Stimulated activated naive CD8-positive, alpha-beta T cell treated with anti-CD3 and anti-CD28 coated beads, Interleukin-15, amount 100 ng/mL, for 72 hours (primary cell): ENCODE measurements around the gene AQP6.

ENCODE experiments used
- ATAC-seq: fragments of 150-1000 bp; cut with Tn5 transposase; 2 replicates; pipeline ENCODE4 v1.10.0; 2021; ENCODE audit warnings: mild to moderate bottlenecking, moderate library complexity
- DNase-seq, 2 donors: peaks; one replicate each; pipeline ENCODE4 v3.0.0; 2021 to 2022
- H3K27ac Mint-ChIP-seq, 2 donors: one replicate each; pipeline ENCODE4 v1.8.0; 2022; ENCODE audit warnings: mild to moderate bottlenecking in 2 of 2, mixed read lengths in 2 of 2, moderate library complexity in 2 of 2
- H3K27me3 Mint-ChIP-seq: one replicate; pipeline ENCODE4 v1.8.0; 2022; ENCODE audit warnings: mixed read lengths
- H3K4me1 Mint-ChIP-seq: one replicate; pipeline ENCODE4 v1.8.0; 2022; ENCODE audit warnings: mild to moderate bottlenecking, mixed read lengths
- H3K4me3 Mint-ChIP-seq, 2 donors: one replicate each; pipeline ENCODE4 v1.8.0; 2022; ENCODE audit warnings: mild to moderate bottlenecking in 2 of 2, mixed read lengths in 2 of 2, moderate library complexity in 1 of 2
- H3K9me3 Mint-ChIP-seq, 2 donors: one replicate each; pipeline ENCODE4 v1.8.0; 2022; ENCODE audit warnings: mixed read lengths in 2 of 2

Gene AQP6

GRCh38 chr12:50016501-50017475 is 44.0 kb downstream of the AQP6 start:
- H3K9me3 Mint-ChIP-seq = no peaks in the 10 kb centered on the region
- H3K4me3 Mint-ChIP-seq = no peak overlapping the region
- H3K27ac Mint-ChIP-seq = no peak overlapping the region
- H3K27me3 Mint-ChIP-seq = no peaks in the 10 kb centered on the region
- no peak for DNase-seq
- H3K4me1 Mint-ChIP-seq = peaks cover 12% of the 10 kb centered on the region
- ATAC-seq = no peak

GRCh38 chr12:50017641-50018040 is 44.9 kb downstream of the AQP6 start:
- Mint-ChIP-seq H3K4me1 (peaks cover 16% of the 10 kb centered on the region), H3K27ac (no peak overlapping the region), H3K9me3 (no peaks in the 10 kb centered on the region), H3K4me3 (no peak overlapping the region), H3K27me3 (no peaks in the 10 kb centered on the region)
- ATAC-seq (no peak), DNase-seq (no peak)

DNA sequence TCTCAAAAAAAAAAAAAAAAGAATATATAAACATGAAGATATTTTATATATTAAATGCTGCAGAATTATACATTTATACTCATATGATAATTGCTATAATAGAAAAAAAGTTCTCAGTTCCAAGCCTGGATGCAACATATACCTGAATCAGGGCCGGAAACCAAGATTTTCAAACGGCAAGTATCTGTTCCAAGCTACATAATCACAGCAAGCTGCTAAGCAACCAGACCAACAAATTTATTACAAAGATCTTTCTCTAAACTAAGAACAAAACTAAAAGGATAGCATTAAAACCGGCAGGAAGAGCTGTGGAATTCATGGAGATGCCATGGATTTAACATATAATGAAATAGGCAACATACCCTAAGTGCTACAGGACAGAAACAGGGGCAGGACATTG is 45.4 kb downstream of the AQP6 start:
- Mint-ChIP-seq H3K9me3 (no peaks in the 10 kb centered on the region), H3K4me1 (peaks cover 21% of the 10 kb centered on the region), H3K4me3 (no peak overlapping the region), H3K27me3 (no peaks in the 10 kb centered on the region), H3K27ac (no peak overlapping the region)
- no peak for DNase-seq
- ATAC-seq = no peak

- Mint-ChIP-seq H3K9me3 (no peaks in the 10 kb centered on the region), H3K4me1 (peaks cover 30% of the 10 kb centered on the region), H3K27ac (no peak overlapping the region), H3K4me3 (no peak overlapping the region), H3K27me3 (no peaks in the 10 kb centered on the region)
- no peak for ATAC-seq
- DNase-seq = no peak
These were observed 46.2 kb downstream of the AQP6 start for GRCh38 chr12:50018968-50019367.

GRCh38 chr12:50019524-50019923 is 46.8 kb downstream of the AQP6 start:
- Mint-ChIP-seq H3K4me1 (peaks cover 30% of the 10 kb centered on the region), H3K9me3 (no peaks in the 10 kb centered on the region), H3K27me3 (no peaks in the 10 kb centered on the region), H3K27ac (no peak overlapping the region), H3K4me3 (no peak overlapping the region)
- DNase-seq (no peak), ATAC-seq (no peak)

DNA sequence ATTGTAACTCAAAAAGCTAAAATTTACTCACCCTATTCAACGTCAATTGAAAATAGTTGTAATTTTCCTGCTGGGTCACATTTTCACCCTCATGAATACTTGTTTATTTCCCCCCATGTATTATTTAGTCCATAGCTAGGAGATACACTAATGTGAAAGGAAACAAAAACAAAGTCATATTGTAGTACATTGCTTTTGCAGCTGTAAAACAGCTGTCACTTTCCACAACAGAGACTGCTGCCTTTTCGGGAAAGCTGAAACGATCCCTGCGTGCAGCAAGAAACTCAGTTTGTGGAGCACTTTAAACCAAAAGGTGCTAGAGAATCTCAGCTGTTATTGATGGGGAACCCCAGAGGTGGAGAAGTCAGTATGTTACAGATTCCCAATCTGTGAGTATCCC is 48.3 kb downstream of the AQP6 start:
- no peak overlapping the region for H3K27ac Mint-ChIP-seq
- H3K9me3 Mint-ChIP-seq = peaks cover 5 to 6% of the 10 kb centered on the region in 2 donors
- H3K4me1 Mint-ChIP-seq = peaks cover 40% of the 10 kb centered on the region
- no peak for DNase-seq
- no peaks in the 10 kb centered on the region for H3K27me3 Mint-ChIP-seq
- H3K4me3 Mint-ChIP-seq = no peak overlapping the region
- ATAC-seq = no peak

DNA sequence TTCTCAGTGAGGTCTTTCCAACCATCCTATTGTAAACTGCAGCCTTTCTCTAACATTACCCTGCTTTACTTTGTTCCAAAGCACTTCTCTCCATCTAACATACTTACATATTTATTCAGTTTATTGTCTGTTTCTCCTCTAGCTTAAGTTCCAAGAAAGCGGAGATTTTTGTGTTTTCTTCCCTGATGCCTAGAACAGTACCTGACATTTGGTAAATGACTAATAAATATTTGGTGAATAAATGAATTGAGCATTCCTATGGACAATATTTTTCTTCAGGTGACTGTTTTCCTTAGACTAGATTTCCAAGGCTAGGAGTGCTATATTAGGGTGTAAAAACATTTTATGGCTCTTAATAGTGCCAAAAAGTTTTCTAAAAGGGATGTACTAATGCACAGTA is 50.2 kb downstream of the AQP6 start:
- no peak overlapping the region for H3K4me3 Mint-ChIP-seq
- H3K9me3 Mint-ChIP-seq = peaks cover 6% of the 10 kb centered on the region in 2 donors
- H3K27me3 Mint-ChIP-seq = no peaks in the 10 kb centered on the region
- peaks cover 42% of the 10 kb centered on the region for H3K4me1 Mint-ChIP-seq
- no peak overlapping the region for H3K27ac Mint-ChIP-seq
- no peak for ATAC-seq
- no peak for DNase-seq

DNA sequence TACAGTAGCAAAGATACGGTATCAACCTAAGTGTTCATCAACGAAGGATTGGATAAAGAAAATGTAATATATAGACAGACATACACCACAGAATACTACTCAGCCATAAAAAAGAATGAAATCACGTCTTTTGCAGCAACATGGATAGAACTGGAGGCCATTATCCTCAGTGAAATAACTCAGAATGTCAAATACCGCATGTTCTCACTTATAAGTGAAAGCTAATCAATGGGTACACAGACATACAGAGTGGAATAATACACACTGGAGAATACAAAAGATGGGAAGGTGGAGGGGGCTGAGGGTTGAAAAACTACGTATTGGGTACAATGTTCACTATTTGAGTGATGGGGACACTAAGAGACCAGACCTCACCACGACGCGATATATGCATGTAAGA is 51.5 kb downstream of the AQP6 start:
- no peak for DNase-seq
- Mint-ChIP-seq H3K27me3 (no peaks in the 10 kb centered on the region), H3K4me3 (peak overlapping the region; percentile 93 to 97), H3K9me3 (peaks cover 6% of the 10 kb centered on the region in 2 donors), H3K4me1 (peaks cover 37% of the 10 kb centered on the region), H3K27ac (peak overlapping the region; percentile 98 to 100)
- ATAC-seq = no peak

- peak; percentile 48 for ATAC-seq
- Mint-ChIP-seq H3K27me3 (no peaks in the 10 kb centered on the region), H3K4me3 (peak overlapping the region; percentile 93 to 97), H3K9me3 (peaks cover 6% of the 10 kb centered on the region in 2 donors), H3K27ac (peak overlapping the region; percentile 98 to 100), H3K4me1 (peaks cover 37% of the 10 kb centered on the region)
- no peak for DNase-seq
These were observed 52.0 kb downstream of the AQP6 start for GRCh38 chr12:50024805-50025186.

GRCh38 chr12:50025187-50026059 is 52.7 kb downstream of the AQP6 start, which contains the start of gene RACGAP1:
Gene RACGAP1, minus strand, starts transcription at chr12:50025494. Its CDS starts 8,779 bp downstream, at chr12:50016715.
- H3K4me1 Mint-ChIP-seq = peaks cover 37% of the 10 kb centered on the region
- peak within 1 kb of the TSS; percentile 98 to 100 for H3K27ac Mint-ChIP-seq
- H3K4me3 Mint-ChIP-seq = peak within 1 kb of the TSS; percentile 93 to 97
- H3K27me3 Mint-ChIP-seq = no peaks in the 10 kb centered on the region
- DNase-seq (peak; percentile 96 to 98), ATAC-seq (peak; percentile 99)
- peaks cover 6% of the 10 kb centered on the region in 2 donors for H3K9me3 Mint-ChIP-seq

GRCh38 chr12:50026691-50027090 is 53.9 kb downstream of the AQP6 start:
- ATAC-seq (no peak), DNase-seq (no peak)
- H3K27ac Mint-ChIP-seq = peak overlapping the region in 1 of 2 donors; percentile 42
- peaks cover 6% of the 10 kb centered on the region for H3K27me3 Mint-ChIP-seq
- H3K4me3 Mint-ChIP-seq = no peak overlapping the region
- H3K9me3 Mint-ChIP-seq = peaks cover 6% of the 10 kb centered on the region in 2 donors
- H3K4me1 Mint-ChIP-seq = peaks cover 37% of the 10 kb centered on the region
